GM06990 (cell line): ENCODE measurements around the gene CD69.
A peak's percentile ranks its signal among the peaks of the same experiment; 100 is the strongest.

Experiments used
- DNase-seq: peaks from one replicate; pipeline ENCODE4 v3.0.0-alpha.2; 2011; ENCODE audit not compliant: insufficient read length; ENCODE audit errors: extremely low read depth
- H3K27me3 ChIP-seq: replicated peaks from 2 replicates; pipeline ENCODE4 v1.6.0; 2011; ENCODE audit warnings: low read length; ENCODE audit not compliant: control insufficient read depth, insufficient read depth
- H3K36me3 ChIP-seq: 2 replicates; pipeline ENCODE4 v1.5.1; 2011; ENCODE audit warnings: low read length; ENCODE audit not compliant: control insufficient read depth, insufficient read depth
- H3K4me3 ChIP-seq: replicated peaks from 2 replicates; pipeline ENCODE4 v1.5.1; 2011; ENCODE audit warnings: low read depth, mild to moderate bottlenecking, control low read depth, low read length
- CTCF ChIP-seq: IDR thresholded peaks from 2 replicates; pipeline ENCODE4 v1.5.1; 2011; ENCODE audit warnings: low read length, control low read depth, mild to moderate bottlenecking, inconsistent platforms; ENCODE audit not compliant: insufficient read depth, poor library complexity, severe bottlenecking

Gene CD69

DNA sequence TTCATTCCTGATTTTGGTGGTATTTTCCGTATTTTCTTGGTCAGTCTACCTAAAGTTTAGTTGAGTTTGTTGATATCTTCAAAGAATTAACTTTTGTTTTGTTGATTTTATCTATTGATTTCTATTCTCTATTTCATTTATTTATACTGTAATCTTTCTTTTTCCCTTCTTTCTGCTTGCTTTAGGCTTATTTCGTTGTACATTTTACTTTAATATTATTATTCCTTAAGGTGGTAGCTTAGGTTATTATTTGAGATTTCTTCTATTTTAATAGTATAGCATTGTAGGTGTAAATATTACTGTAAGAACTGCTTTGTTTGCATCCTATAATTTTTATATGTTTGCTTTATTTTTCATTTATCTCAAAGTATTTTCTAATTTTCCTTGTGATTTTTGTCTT is 45.2 kb upstream of the CD69 start:
- Histone ChIP-seq H3K4me3 (no peak overlapping the region), H3K36me3 (no peaks in the 10 kb centered on the region), H3K27me3 (no peaks in the 10 kb centered on the region)
- no peak for DNase-seq
- TF ChIP-seq CTCF, result no peak

GRCh38 chr12:9799961-9800360 is 39.3 kb upstream of the CD69 start:
- Histone ChIP-seq H3K4me3 (no peak overlapping the region), H3K36me3 (no peaks in the 10 kb centered on the region), H3K27me3 (no peaks in the 10 kb centered on the region)
- no peak for TF ChIP-seq CTCF
- no peak for DNase-seq

GRCh38 chr12:9797722-9798619 is 37.3 kb upstream of the CD69 start:
- DNase-seq, result peak; percentile 25
- Histone ChIP-seq H3K36me3 (no peaks in the 10 kb centered on the region), H3K27me3 (no peaks in the 10 kb centered on the region), H3K4me3 (no peak overlapping the region)
- TF ChIP-seq CTCF, result peak; percentile 76

DNA sequence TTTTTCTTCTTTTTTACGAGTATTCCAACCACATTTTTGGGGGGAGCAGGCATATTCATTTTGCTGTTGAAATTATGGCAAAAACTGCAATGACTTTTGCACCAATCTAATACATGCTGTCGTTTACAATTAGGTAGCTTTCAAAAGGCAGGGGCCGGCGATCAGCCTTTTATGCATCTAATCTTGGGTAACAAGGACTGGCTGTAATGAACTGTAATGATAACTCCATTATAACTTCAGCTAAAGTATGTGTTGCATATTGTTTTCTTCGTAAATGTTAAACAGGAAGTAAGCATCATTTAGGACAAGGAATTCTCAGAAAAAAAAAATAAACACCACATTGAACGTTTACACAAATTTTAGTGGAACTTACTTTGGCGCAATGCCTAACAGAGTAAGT is 36.3 kb upstream of the CD69 start:
- no peaks in the 10 kb centered on the region for H3K27me3 ChIP-seq
- H3K4me3 ChIP-seq, result no peak overlapping the region
- no peak for DNase-seq
- H3K36me3 ChIP-seq, result no peaks in the 10 kb centered on the region
- TF ChIP-seq CTCF, result no peak

- no peak for DNase-seq
- no peak for TF ChIP-seq CTCF
- no peaks in the 10 kb centered on the region for H3K27me3 ChIP-seq
- no peaks in the 10 kb centered on the region for H3K36me3 ChIP-seq
- H3K4me3 ChIP-seq, result no peak overlapping the region
These were observed 35.6 kb upstream of the CD69 start for GRCh38 chr12:9796346-9796745.
